A549 (cell line): ENCODE results near the gene SERPINF2.

Experiments used
- CHD2 ChIP-seq: fragments of 150-350 bp; IDR thresholded peaks from 2 replicates; pipeline ENCODE4 v1.6.1; 2014; ENCODE audit warnings: low read length; ENCODE audit not compliant: partially characterized antibody
- CTCF ChIP-seq: fragments of >200 bp; sonication (Bioruptor Twin); formaldehyde crosslinking; IDR thresholded peaks from 3 replicates; pipeline ENCODE4 v1.5.1; 2016
- ELK1 ChIP-seq: fragments of 150-350 bp; IDR thresholded peaks from 2 replicates; pipeline ENCODE4 v1.6.1; 2014; ENCODE audit warnings: low read depth, mild to moderate bottlenecking, low read length
- ESRRA ChIP-seq: fragments of 150-350 bp; IDR thresholded peaks from 2 replicates; pipeline ENCODE4 v1.6.1; 2014; ENCODE audit warnings: mild to moderate bottlenecking, low read length, borderline replicate concordance
- KDM5A ChIP-seq: fragments of 200-600 bp; sonication (generic); IDR thresholded peaks from 2 replicates; pipeline ENCODE4 v1.6.1; 2016; ENCODE audit warnings: antibody characterized with exemption, mild to moderate bottlenecking
- POLR2A ChIP-seq: IDR thresholded peaks from 2 replicates; pipeline ENCODE4 v1.6.1; 2012; ENCODE audit warnings: mild to moderate bottlenecking, low read length
- POLR2AphosphoS2 ChIP-seq: conservative IDR thresholded peaks from 2 replicates; pipeline ENCODE4 v1.6.1; 2012; ENCODE audit warnings: low read length, improper control_type of control experiment, inconsistent platforms

GRCh38 chr17:1712271-1712670 is 30.4 kb upstream of the SERPINF2 start:
- TF ChIP-seq ELK1 (no peak), CHD2 (no peak), ESRRA (no peak), POLR2AphosphoS2 (no peak), CTCF (no peak), POLR2A (no peak), KDM5A (no peak)
